GM18909 (cell line): ENCODE measurements around the gene PTPRN2.
"Not testable (repeated sequence)": the region's sequence is repeated elsewhere in the genome, so short reads cannot be mapped to it uniquely, and the experiment has no call there.

Experiments
- ATAC-seq: cut with Tn5 transposase; IDR thresholded peaks from one replicate; pipeline ENCODE4 v1.9.1; 2021; ENCODE audit warnings: mild to moderate bottlenecking; ENCODE audit not compliant: unreplicated experiment, poor library complexity

PTPRN2 gene

DNA sequence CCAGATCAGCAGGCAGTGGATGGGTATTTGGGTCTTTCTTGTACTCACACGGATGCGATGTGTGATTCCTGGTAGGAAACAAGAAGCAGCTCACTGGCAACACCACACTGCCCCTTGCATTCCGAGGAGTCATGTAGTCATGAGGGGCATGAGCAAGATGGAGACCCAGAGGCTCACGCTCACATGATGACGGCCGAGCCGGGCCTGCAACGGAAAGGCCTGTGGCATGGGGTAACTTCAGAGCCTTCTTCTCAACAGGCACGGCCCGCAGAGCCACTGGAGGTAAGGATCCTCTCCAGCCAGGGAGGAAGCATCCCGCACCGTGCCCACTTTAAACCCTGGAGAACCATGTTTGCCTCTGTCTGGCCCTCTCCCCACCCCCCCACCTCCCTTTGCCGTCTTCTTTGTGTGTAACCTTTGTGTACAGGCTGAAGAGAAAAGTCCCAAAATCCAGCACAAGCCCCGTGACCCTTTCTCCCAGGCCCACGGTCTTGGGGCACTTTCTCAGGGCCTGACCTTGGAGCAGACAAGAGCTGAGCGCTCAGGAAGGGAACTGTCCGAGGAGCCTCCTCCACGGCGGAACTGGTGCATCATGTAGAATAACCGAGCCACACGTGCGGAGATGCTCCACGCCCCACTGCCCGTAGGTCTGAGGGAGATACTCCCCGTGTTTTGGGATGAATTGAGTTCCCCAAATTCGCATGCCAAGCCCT is 734.4 kb downstream of the PTPRN2 start:
- no peak for ATAC-seq

DNA sequence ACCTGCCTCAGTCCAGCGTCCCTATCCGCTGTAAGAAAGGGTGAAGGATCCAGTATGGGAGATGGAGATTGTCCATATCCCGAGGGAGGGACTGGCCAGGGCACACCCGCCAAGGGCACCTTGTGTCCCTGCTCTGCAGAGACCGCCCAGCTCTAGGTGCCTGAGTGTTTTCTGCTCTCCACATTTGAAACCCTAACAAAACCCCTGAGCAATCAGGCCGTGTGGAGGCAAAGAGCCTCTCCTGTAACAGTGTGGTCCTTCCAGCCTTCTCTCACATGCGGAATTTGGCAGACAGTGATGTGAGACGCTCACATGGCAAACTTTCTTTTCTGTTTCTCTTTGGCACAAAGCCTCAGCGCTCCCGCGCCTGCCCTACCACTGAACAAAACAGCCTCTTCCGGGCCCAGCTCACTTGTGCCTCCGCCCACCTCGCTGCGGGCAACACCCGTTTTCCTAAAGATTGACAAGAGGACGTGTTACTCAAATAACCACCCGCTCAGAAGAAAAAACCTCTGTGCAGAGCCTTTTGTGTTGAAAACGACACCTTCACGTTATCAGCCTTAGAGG is 736.0 kb downstream of the PTPRN2 start:
- ATAC-seq = no peak

GRCh38 chr7:157850481-157851444 is 736.9 kb downstream of the PTPRN2 start:
- no peak for ATAC-seq

DNA sequence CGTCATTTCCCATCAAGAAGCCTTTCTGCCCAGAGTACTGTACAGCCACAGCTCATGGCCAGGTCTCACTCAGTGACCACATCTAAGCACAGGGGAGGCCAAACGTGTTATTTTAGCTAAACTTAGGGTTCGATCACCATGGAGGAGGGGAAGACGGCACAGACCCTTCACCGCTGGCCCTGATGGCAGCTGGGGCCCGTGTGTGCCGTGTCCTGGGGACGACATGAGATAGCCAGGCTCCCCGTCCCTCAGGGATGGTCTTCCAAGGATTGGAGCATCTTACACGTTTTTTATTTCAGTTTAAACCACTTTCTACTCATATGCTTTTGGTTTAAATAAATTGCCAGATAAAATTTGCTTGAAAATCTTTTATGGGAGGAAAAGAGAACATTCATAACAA is 737.9 kb downstream of the PTPRN2 start:
- ATAC-seq = no peak

GRCh38 chr7:157849341-157849596 is 738.4 kb downstream of the PTPRN2 start:
- ATAC-seq = no peak

GRCh38 chr7:157848508-157849340 is 738.9 kb downstream of the PTPRN2 start:
- no peak for ATAC-seq

DNA sequence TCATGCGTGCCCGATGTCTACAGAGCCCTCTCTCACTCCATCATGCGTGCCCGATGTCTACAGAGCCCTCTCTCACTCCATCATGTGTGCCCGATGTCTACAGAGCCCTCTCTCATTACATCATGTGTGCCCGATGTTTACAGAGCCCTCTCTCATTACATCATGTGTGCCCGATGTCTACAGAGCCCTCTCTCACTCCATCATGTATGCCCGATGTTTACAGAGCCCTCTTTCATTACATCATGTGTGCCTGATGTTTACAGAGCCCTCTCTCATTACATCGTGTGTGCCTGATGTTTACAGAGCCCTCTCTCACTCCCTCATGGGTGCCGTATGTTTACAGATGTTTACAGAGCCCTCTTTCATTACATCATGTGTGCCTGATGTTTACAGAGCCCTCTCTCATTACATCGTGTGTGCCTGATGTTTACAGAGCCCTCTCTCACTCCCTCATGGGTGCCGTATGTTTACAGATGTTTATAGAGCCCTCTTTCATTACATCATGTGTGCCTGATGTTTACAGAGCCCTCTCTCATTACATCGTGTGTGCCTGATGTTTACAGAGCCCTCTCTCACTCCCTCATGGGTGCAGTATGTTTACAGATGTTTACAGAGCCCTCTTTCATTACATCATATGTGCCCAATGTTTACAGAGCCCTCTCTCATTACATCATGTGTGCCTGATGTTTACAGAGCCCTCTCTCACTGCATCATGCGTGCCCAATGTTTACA is 739.7 kb downstream of the PTPRN2 start:
- not testable (repeated sequence) for ATAC-seq

GRCh38 chr7:157846746-157847145 is 740.9 kb downstream of the PTPRN2 start:
- ATAC-seq = not testable (repeated sequence)

GRCh38 chr7:157846271-157846670 is 741.4 kb downstream of the PTPRN2 start:
- ATAC-seq = no peak

DNA sequence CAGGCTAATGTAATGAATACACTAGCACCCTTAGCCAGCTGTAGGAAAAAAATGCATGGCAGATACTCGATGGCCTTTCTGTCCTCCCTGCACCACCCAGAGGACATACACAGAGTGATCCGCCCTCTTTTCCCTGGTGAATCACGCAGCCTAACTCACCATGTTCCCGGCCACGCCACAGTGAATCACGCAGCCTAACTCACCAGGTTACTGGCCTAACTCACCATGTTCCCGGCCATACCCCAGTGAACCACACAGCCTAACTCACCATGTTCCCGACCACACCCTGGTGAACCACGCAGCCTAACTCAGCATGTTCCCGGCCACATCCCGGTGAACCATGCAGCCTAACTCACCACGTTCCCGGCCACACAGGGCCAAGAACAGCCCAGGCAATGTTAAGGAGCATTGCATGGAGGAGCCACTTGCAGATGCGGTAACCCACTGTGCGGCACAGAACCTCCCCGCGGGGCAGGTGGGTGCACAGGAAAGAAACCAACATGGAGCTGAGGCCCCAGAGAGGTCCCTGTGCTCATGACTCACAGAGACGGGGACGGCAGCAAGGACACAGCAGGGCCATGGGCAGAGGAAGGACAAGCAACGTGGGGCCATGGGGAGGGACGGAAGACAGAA is 742.3 kb downstream of the PTPRN2 start:
- ATAC-seq = no peak

GRCh38 chr7:157844611-157845010 is 743.0 kb downstream of the PTPRN2 start:
- no peak for ATAC-seq

- no peak for ATAC-seq
Observed at GRCh38 chr7:157844141-157844540, 743.5 kb downstream of the PTPRN2 start.

DNA sequence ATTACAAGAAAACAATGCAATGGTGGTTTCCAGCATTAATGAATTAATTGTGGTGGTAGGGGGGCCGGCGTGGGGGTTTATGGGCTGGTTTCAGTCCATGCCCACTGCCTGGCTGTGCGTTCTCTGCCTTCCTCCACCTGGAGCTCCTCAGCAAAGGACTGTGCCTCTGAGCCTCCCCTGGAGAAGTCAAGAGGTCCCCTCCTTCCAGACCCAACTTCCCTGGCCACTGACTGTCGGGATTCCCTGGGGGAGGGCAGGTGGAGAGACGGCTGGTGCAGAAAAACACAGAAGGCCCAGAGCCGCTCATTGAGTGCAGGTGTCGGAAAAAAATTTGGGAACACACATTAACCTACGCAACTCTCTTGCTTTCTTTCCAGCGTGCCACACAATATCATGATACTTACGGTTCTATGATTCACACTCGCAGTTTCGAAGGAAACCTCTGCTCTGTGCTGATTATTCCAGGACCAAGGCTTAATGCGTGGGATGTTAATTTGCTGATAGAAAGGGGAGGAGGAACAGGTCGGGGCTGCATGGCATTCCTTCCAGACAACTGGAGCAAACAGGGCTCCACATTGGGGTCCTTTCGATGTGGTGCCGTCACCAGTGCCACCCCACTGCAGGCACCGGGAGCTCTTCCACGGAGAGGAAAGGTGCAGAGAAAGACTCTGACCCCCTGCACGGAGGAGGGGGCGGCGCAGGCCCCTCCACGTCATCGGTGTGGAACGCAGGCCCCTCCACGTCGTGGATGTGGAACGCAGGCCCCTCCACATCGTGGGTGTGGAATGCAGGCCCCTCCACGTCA is 744.1 kb downstream of the PTPRN2 start:
- no peak for ATAC-seq

DNA sequence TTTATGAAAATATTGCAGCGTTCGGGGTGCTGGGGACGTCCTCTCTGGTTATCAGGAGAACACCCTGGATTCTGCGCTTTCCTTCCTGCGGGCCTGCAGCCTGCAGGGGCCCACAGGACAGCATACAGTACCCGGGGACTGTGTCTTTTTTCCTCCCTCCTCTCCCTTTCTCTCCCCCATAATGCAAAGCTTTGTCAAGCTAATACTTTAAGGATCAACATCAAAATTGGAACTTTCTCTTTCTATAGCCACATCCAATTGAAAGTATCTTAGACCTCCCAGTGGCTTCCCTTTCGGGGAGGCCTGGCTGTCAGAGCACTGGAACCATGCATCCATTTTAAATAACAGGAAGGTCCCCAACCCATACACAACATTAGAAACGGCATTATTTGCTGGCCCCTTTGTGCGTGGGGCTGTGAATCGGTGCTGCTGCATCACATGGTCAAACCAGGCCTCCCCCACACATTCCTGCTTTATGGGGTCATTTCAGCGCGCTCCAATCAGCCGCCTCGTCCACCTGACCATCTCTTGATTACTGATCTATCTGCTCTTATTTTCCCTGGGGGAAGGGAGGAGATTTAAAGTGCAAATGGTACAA is 745.8 kb downstream of the PTPRN2 start:
- ATAC-seq = no peak

DNA sequence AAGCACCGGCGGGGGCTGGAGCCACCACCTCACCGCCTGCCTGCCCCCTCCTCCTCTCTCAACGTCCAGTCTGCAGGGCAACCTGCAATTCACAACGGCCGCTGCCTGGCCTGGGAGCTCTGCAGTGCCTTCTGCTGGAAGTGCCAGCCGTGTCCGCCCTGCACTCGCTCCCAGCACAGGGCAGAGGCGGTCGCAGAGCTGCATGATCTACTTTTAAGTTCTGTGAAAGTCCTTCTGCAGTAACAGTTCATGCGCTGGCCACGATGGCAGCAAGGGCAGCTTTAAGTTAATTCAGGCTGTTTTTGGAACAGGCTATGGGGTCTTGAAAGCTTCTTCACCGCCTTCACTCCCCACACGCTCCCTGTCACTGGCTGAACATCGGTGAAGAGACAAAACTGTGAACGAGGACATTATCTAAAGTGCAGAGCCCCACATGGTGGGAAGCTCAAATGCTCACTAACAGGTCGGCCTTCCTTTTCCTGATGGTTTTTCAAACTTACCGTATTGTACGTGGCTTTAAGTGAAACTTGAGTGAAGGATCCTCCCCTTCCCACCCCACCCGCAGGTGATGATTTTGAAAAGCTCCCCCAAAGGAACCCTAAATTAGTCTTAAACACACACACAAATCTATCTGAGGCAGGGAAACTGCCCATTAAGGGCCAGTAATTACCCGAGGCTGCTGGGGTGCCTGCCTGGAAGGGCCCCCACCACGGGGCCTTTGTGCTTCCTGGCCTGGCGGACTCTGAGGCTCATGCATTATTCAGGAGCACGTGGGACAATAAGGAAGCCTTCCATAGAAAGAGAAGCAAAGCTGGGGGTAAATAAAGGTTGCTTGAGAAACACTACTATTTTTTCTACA is 746.5 kb downstream of the PTPRN2 start:
- no peak for ATAC-seq

GRCh38 chr7:157840174-157840913 is 747.3 kb downstream of the PTPRN2 start:
- no peak for ATAC-seq
